LoVo (cell line): Measurements from ENCODE around the gene TESMIN.

ENCODE experiments used
- DNase-seq: peaks from one replicate; pipeline ENCODE4 v3.0.0-alpha.2; 2016; ENCODE audit warnings: low spot score

TESMIN gene

GRCh38 chr11:68751331-68751856 is at the start of gene TESMIN:
TSS of gene TESMIN (minus strand) at chr11:68751520. CDS start at chr11:68750660, 860 bp downstream.
- DNase-seq, result peak; percentile 95

GRCh38 chr11:68798221-68798813 is 47.0 kb upstream of the TESMIN start:
- DNase-seq, result no peak

- DNase-seq, result no peak
Observed at GRCh38 chr11:68796801-68797200, 45.5 kb upstream of the TESMIN start.

GRCh38 chr11:68792400-68792966 is 41.2 kb upstream of the TESMIN start:
- DNase-seq, result no peak

- DNase-seq, result no peak
Observed at GRCh38 chr11:68784653-68785052, 33.3 kb upstream of the TESMIN start.

- no peak for DNase-seq
Observed at GRCh38 chr11:68783216-68783821, 32.0 kb upstream of the TESMIN start.

- no peak for DNase-seq
Observed at GRCh38 chr11:68782711-68783110, 31.4 kb upstream of the TESMIN start.

GRCh38 chr11:68780829-68781228 is 29.5 kb upstream of the TESMIN start:
- DNase-seq, result no peak

- no peak for DNase-seq
Observed at GRCh38 chr11:68778205-68778604, 26.9 kb upstream of the TESMIN start.

GRCh38 chr11:68776442-68777235 is 25.3 kb upstream of the TESMIN start:
- no peak for DNase-seq

- no peak for DNase-seq
Observed at GRCh38 chr11:68775951-68776388, 24.6 kb upstream of the TESMIN start.

- no peak for DNase-seq
Observed at GRCh38 chr11:68774194-68774585, 22.9 kb upstream of the TESMIN start.

- no peak for DNase-seq
Observed at GRCh38 chr11:68773521-68774193, 22.3 kb upstream of the TESMIN start.

GRCh38 chr11:68772936-68773335 is 21.6 kb upstream of the TESMIN start:
- DNase-seq, result no peak

- no peak for DNase-seq
Observed at GRCh38 chr11:68770781-68771180, 19.5 kb upstream of the TESMIN start.

GRCh38 chr11:68767672-68768071 is 16.4 kb upstream of the TESMIN start:
- no peak for DNase-seq

GRCh38 chr11:68766786-68767185 is 15.5 kb upstream of the TESMIN start:
- DNase-seq, result no peak

- DNase-seq, result no peak
Observed at GRCh38 chr11:68764746-68765145, 13.4 kb upstream of the TESMIN start.

GRCh38 chr11:68763926-68764657 is 12.8 kb upstream of the TESMIN start:
- DNase-seq, result no peak

GRCh38 chr11:68763181-68763721 is 11.9 kb upstream of the TESMIN start:
- DNase-seq, result no peak

- DNase-seq, result no peak
Observed at GRCh38 chr11:68762481-68762880, 11.2 kb upstream of the TESMIN start.
